ENCODE measurements around the gene GRIK1. TPM values are rescaled to one million over a fixed set of nuclear protein-coding genes. Genes with fewer than 3 reads are reported as not detected.

GRIK1 gene
- polyA plus RNA-seq, 1 donor = 1.9 TPM

DNA sequence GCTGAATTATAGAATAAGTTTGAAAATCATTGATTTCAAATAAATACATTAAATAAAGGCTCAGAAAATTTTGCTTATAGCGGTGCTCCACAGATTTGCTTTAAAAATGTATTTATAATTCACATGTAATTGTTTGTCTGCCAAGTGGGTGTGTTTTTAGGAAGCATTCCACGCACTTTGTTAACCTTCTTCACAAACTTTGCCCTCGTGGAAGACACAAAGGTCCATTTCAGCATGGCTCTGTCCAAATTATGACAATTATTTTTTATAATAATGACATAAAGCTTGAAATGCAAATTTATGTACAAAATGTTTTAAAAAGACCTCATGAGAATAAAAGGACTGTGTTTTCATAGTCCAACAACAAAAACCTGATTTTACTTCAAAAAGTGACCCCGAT lies 146.1 kb downstream of the GRIK1 start:
- no peaks in the 10 kb centered on the region for H3K27me3 ChIP-seq (ENCODE audit: control insufficient read depth, insufficient read depth, low read length)
- no peak overlapping the region for H3K27ac ChIP-seq (ENCODE audit: low read length)
- no peaks in the 10 kb centered on the region for H3K4me1 ChIP-seq (ENCODE audit: control insufficient read depth, insufficient read depth, low read length)
- H3K36me3 ChIP-seq (ENCODE audit: control insufficient read depth, insufficient read depth, low read length) = no peaks in the 10 kb centered on the region
- 83% methylated on average over 1 of the region's 4 CpGs for WGBS (ENCODE audit: insufficient coverage, low lambda C conversion rate)
- H3K4me3 ChIP-seq (ENCODE audit: low read length) = no peak overlapping the region
- H3K9me3 ChIP-seq (ENCODE audit: control insufficient read depth, low read depth, low read length) = no peaks in the 10 kb centered on the region
- DNase-seq = no peak

GRCh38 chr21:29789393-29789792 lies 150.4 kb downstream of the GRIK1 start:
- no peaks in the 10 kb centered on the region for H3K4me1 ChIP-seq (ENCODE audit: control insufficient read depth, insufficient read depth, low read length)
- H3K9me3 ChIP-seq (ENCODE audit: control insufficient read depth, low read depth, low read length) = no peaks in the 10 kb centered on the region
- no peaks in the 10 kb centered on the region for H3K36me3 ChIP-seq (ENCODE audit: control insufficient read depth, insufficient read depth, low read length)
- WGBS (ENCODE audit: insufficient coverage, low lambda C conversion rate) = 94% methylated on average over 2 of the region's 3 CpGs
- H3K27me3 ChIP-seq (ENCODE audit: control insufficient read depth, insufficient read depth, low read length) = no peaks in the 10 kb centered on the region
- no peak overlapping the region for H3K27ac ChIP-seq (ENCODE audit: low read length)
- H3K4me3 ChIP-seq (ENCODE audit: low read length) = no peak overlapping the region
- DNase-seq = no peak

- no peak for DNase-seq
- Histone ChIP-seq H3K36me3 (ENCODE audit: control insufficient read depth, insufficient read depth, low read length) (no peaks in the 10 kb centered on the region), H3K27ac (ENCODE audit: low read length) (no peak overlapping the region), H3K9me3 (ENCODE audit: control insufficient read depth, low read depth, low read length) (no peaks in the 10 kb centered on the region), H3K27me3 (ENCODE audit: control insufficient read depth, insufficient read depth, low read length) (no peaks in the 10 kb centered on the region), H3K4me3 (ENCODE audit: low read length) (no peak overlapping the region), H3K4me1 (ENCODE audit: control insufficient read depth, insufficient read depth, low read length) (no peaks in the 10 kb centered on the region)
- WGBS (ENCODE audit: insufficient coverage, low lambda C conversion rate) = no CpG with 5 or more reads among the region's 2 CpGs
Measured at GRCh38 chr21:29788752-29789151, 151.0 kb downstream of the GRIK1 start.

DNA sequence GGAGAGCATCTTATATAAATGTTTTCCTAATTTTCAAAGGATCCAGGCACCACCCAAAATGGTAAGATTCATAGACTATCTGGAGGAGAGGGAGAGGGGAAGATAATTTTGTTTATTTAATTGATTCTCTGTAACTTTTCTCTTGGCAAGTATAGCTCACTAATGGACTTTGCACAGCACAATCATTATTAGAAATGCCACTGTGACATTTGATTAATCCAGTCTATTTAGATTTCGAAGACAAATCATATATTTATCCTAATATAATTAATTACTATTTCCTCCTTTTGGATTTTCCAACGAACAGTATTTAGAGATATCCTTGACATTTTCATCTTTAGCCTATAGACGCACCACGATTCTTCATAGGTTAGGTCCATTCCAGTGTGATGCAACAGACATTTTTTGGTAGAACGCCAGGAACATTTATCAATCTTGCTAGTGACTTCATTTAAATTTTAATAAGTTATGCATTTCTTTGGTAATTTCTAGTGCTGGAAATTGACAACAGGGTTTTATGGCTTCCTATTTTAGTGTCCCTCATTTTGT lies 152.4 kb downstream of the GRIK1 start:
- WGBS (ENCODE audit: insufficient coverage, low lambda C conversion rate) = 56% methylated on average over 2 of the region's 5 CpGs
- Histone ChIP-seq H3K4me3 (ENCODE audit: low read length) (no peak overlapping the region), H3K36me3 (ENCODE audit: control insufficient read depth, insufficient read depth, low read length) (no peaks in the 10 kb centered on the region), H3K4me1 (ENCODE audit: control insufficient read depth, insufficient read depth, low read length) (no peaks in the 10 kb centered on the region), H3K9me3 (ENCODE audit: control insufficient read depth, low read depth, low read length) (no peaks in the 10 kb centered on the region), H3K27me3 (ENCODE audit: control insufficient read depth, insufficient read depth, low read length) (no peaks in the 10 kb centered on the region), H3K27ac (ENCODE audit: low read length) (no peak overlapping the region)
- DNase-seq = no peak

DNA sequence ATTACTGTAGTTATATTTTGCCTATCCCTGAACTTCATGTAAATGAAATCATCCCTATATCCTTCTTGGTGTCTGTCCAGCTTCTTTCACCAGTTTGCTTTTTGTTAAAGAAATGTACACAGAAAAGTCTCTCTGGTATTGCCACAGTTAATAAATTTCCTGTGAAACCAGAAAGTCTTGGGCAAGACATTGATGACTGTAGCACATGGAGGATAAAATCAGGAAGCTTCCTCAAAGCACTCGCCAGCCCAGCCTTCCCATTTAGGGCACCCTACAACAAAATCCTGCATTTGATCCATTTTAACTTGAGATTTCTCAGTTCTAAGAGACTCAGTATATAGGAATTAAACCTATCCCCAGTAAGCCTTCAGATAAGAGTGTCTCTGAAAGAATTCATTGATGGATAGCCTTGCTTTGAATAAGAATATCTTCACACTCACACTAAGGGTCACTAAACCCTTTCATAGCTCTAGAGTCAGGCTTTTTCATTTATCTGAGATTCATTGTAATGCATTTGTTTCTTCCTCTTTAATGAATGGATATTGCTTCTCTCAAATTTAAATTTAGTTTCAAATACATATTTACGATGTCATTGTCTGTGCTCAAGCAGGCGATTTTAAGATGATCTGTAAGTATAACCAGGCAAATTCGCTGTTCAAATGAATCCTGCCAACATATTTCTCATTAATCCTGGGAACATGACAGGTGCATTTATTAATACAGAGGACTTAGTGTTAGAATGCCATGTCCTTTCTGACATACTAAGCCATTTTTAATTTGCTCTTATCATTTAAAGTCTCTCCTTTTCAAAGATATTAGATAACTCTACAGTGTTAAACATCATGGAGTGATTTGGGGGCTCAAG lies 153.1 kb downstream of the GRIK1 start:
- no peak overlapping the region for H3K27ac ChIP-seq (ENCODE audit: low read length)
- WGBS (ENCODE audit: insufficient coverage, low lambda C conversion rate) = 79% methylated on average over 2 of the region's 4 CpGs
- no peak for DNase-seq

GRCh38 chr21:29777160-29777559 lies 162.6 kb downstream of the GRIK1 start:
- H3K4me1 ChIP-seq (ENCODE audit: control insufficient read depth, insufficient read depth, low read length) = no peaks in the 10 kb centered on the region
- H3K9me3 ChIP-seq (ENCODE audit: control insufficient read depth, low read depth, low read length) = no peaks in the 10 kb centered on the region
- no peak overlapping the region for H3K4me3 ChIP-seq (ENCODE audit: low read length)
- no peaks in the 10 kb centered on the region for H3K27me3 ChIP-seq (ENCODE audit: control insufficient read depth, insufficient read depth, low read length)
- no CpG with 5 or more reads among the region's 2 CpGs for whole genome bisulfite sequencing (ENCODE audit: insufficient coverage, low lambda C conversion rate)
- no peak for DNase-seq
- no peaks in the 10 kb centered on the region for H3K36me3 ChIP-seq (ENCODE audit: control insufficient read depth, insufficient read depth, low read length)
- H3K27ac ChIP-seq (ENCODE audit: low read length) = no peak overlapping the region

More for the DNA sequence above, 153.1 kb downstream of the GRIK1 start:
- Histone ChIP-seq H3K4me3 (ENCODE audit: low read length) (no peak overlapping the region), H3K36me3 (ENCODE audit: control insufficient read depth, insufficient read depth, low read length) (no peaks in the 10 kb centered on the region), H3K4me1 (ENCODE audit: control insufficient read depth, insufficient read depth, low read length) (no peaks in the 10 kb centered on the region), H3K27me3 (ENCODE audit: control insufficient read depth, insufficient read depth, low read length) (no peaks in the 10 kb centered on the region), H3K9me3 (ENCODE audit: control insufficient read depth, low read depth, low read length) (no peaks in the 10 kb centered on the region)

DNA sequence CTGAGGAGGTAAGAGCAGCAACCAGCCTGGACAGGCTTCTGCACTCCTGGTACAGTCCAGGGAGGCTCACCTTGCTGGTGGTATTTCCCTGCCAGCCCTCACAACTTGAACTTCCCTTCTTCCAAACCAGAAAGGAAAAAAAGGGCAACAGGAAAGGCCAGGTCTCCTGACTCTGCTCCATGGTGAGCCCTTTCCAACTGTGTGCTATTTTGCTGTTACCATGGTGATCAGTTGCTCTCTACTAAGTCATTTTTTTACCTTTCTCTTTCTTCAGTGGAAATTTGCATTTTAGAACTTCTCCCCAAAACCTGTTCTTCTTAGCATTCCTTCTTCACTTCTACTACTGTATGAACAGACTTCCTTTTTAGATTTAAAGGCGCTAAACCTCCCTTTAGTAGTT lies 164.3 kb downstream of the GRIK1 start:
- H3K4me1 ChIP-seq (ENCODE audit: control insufficient read depth, insufficient read depth, low read length) = no peaks in the 10 kb centered on the region
- no peaks in the 10 kb centered on the region for H3K27me3 ChIP-seq (ENCODE audit: control insufficient read depth, insufficient read depth, low read length)
- no peaks in the 10 kb centered on the region for H3K36me3 ChIP-seq (ENCODE audit: control insufficient read depth, insufficient read depth, low read length)
- DNase-seq = no peak
- no peak overlapping the region for H3K27ac ChIP-seq (ENCODE audit: low read length)
- no peaks in the 10 kb centered on the region for H3K9me3 ChIP-seq (ENCODE audit: control insufficient read depth, low read depth, low read length)
- no CpG with 5 or more reads among the region's 1 CpG for WGBS (ENCODE audit: insufficient coverage, low lambda C conversion rate)
- no peak overlapping the region for H3K4me3 ChIP-seq (ENCODE audit: low read length)

GRCh38 chr21:29771491-29772066 lies 168.2 kb downstream of the GRIK1 start:
- Histone ChIP-seq H3K27me3 (ENCODE audit: control insufficient read depth, insufficient read depth, low read length) (no peaks in the 10 kb centered on the region), H3K9me3 (ENCODE audit: control insufficient read depth, low read depth, low read length) (no peaks in the 10 kb centered on the region), H3K4me3 (ENCODE audit: low read length) (no peak overlapping the region), H3K36me3 (ENCODE audit: control insufficient read depth, insufficient read depth, low read length) (no peaks in the 10 kb centered on the region), H3K27ac (ENCODE audit: low read length) (no peak overlapping the region), H3K4me1 (ENCODE audit: control insufficient read depth, insufficient read depth, low read length) (no peaks in the 10 kb centered on the region)
- no peak for DNase-seq
- WGBS (ENCODE audit: insufficient coverage, low lambda C conversion rate) = 100% methylated on average over 1 of the region's 4 CpGs

- H3K4me3 ChIP-seq (ENCODE audit: low read length) = no peak overlapping the region
- DNase-seq = peak in 1 of 2 donors; percentile 2
- no peaks in the 10 kb centered on the region for H3K9me3 ChIP-seq (ENCODE audit: control insufficient read depth, low read depth, low read length)
- no peaks in the 10 kb centered on the region for H3K27me3 ChIP-seq (ENCODE audit: control insufficient read depth, insufficient read depth, low read length)
- no peak overlapping the region for H3K27ac ChIP-seq (ENCODE audit: low read length)
- no peaks in the 10 kb centered on the region for H3K36me3 ChIP-seq (ENCODE audit: control insufficient read depth, insufficient read depth, low read length)
- H3K4me1 ChIP-seq (ENCODE audit: control insufficient read depth, insufficient read depth, low read length) = no peaks in the 10 kb centered on the region
- WGBS (ENCODE audit: insufficient coverage, low lambda C conversion rate) = 80% methylated on average over 1 of the region's 4 CpGs
Measured at GRCh38 chr21:29763674-29764073, 176.1 kb downstream of the GRIK1 start.

- H3K27ac ChIP-seq (ENCODE audit: low read length) = no peak overlapping the region
- no peaks in the 10 kb centered on the region for H3K27me3 ChIP-seq (ENCODE audit: control insufficient read depth, insufficient read depth, low read length)
- no CpG with 5 or more reads among the region's 2 CpGs for WGBS (ENCODE audit: insufficient coverage, low lambda C conversion rate)
- H3K36me3 ChIP-seq (ENCODE audit: control insufficient read depth, insufficient read depth, low read length) = no peaks in the 10 kb centered on the region
- H3K4me3 ChIP-seq (ENCODE audit: low read length) = no peak overlapping the region
- no peaks in the 10 kb centered on the region for H3K4me1 ChIP-seq (ENCODE audit: control insufficient read depth, insufficient read depth, low read length)
- DNase-seq = no peak
- H3K9me3 ChIP-seq (ENCODE audit: control insufficient read depth, low read depth, low read length) = no peaks in the 10 kb centered on the region
Measured at GRCh38 chr21:29762570-29763082, 177.2 kb downstream of the GRIK1 start.
